ENCODE results near the gene PRPS1L1.

Gene PRPS1L1

GRCh38 chr7:17991866-17992648 is 35.6 kb downstream of the PRPS1L1 start:
- Mint-ChIP-seq H3K36me3 (ENCODE audit: low read depth) (no peaks in the 10 kb centered on the region), H3K27ac (no peak overlapping the region), H3K27me3 (no peaks in the 10 kb centered on the region), H3K4me1 (peaks cover 2% of the 10 kb centered on the region), H3K4me3 (no peak overlapping the region), H3K9me3 (no peaks in the 10 kb centered on the region)
- ATAC-seq = no peak
- DNase-seq = peak; percentile 40

GRCh38 chr7:17990761-17991160 is 36.9 kb downstream of the PRPS1L1 start:
- peaks cover 2% of the 10 kb centered on the region for H3K4me1 Mint-ChIP-seq
- H3K36me3 Mint-ChIP-seq (ENCODE audit: low read depth) = no peaks in the 10 kb centered on the region

GRCh38 chr7:17989546-17989945 is 38.1 kb downstream of the PRPS1L1 start:
- Mint-ChIP-seq H3K4me3 (no peak overlapping the region), H3K27ac (no peak overlapping the region), H3K9me3 (no peaks in the 10 kb centered on the region), H3K4me1 (peaks cover 2% of the 10 kb centered on the region), H3K36me3 (ENCODE audit: low read depth) (no peaks in the 10 kb centered on the region), H3K27me3 (no peaks in the 10 kb centered on the region)
- DNase-seq (no peak), ATAC-seq (no peak)

More at GRCh38 chr7:17990761-17991160, 36.9 kb downstream of the PRPS1L1 start:
- Mint-ChIP-seq H3K27ac (no peak overlapping the region), H3K4me3 (no peak overlapping the region), H3K27me3 (no peaks in the 10 kb centered on the region), H3K9me3 (no peaks in the 10 kb centered on the region)
- ATAC-seq (no peak), DNase-seq (no peak)

GRCh38 chr7:17988858-17989257 is 38.8 kb downstream of the PRPS1L1 start:
- Mint-ChIP-seq H3K27ac (no peak overlapping the region), H3K36me3 (ENCODE audit: low read depth) (no peaks in the 10 kb centered on the region), H3K27me3 (no peaks in the 10 kb centered on the region), H3K4me1 (no peaks in the 10 kb centered on the region), H3K4me3 (no peak overlapping the region), H3K9me3 (no peaks in the 10 kb centered on the region)
- ATAC-seq = no peak
- no peak for DNase-seq

- no peak overlapping the region for H3K4me3 Mint-ChIP-seq
- H3K36me3 Mint-ChIP-seq (ENCODE audit: low read depth) = no peaks in the 10 kb centered on the region
- H3K9me3 Mint-ChIP-seq = no peaks in the 10 kb centered on the region
- peaks cover under 1% of the 10 kb centered on the region for H3K4me1 Mint-ChIP-seq
- ATAC-seq (no peak), DNase-seq (no peak)
- no peak overlapping the region for H3K27ac Mint-ChIP-seq
- no peaks in the 10 kb centered on the region for H3K27me3 Mint-ChIP-seq
These were observed 39.5 kb downstream of the PRPS1L1 start for GRCh38 chr7:17988141-17988540.

GRCh38 chr7:17986851-17987250 is 40.8 kb downstream of the PRPS1L1 start:
- no peaks in the 10 kb centered on the region for H3K36me3 Mint-ChIP-seq (ENCODE audit: low read depth)

GRCh38 chr7:17985473-17986239 is 42.0 kb downstream of the PRPS1L1 start:
- no peaks in the 10 kb centered on the region for H3K27me3 Mint-ChIP-seq

More at GRCh38 chr7:17986851-17987250, 40.8 kb downstream of the PRPS1L1 start:
- no peak overlapping the region for H3K27ac Mint-ChIP-seq
- peaks cover 2% of the 10 kb centered on the region for H3K4me1 Mint-ChIP-seq
- no peak for ATAC-seq
- H3K27me3 Mint-ChIP-seq = no peaks in the 10 kb centered on the region
- no peak overlapping the region for H3K4me3 Mint-ChIP-seq
- H3K9me3 Mint-ChIP-seq = no peaks in the 10 kb centered on the region
- no peak for DNase-seq

GRCh38 chr7:17984288-17984687 is 43.4 kb downstream of the PRPS1L1 start:
- H3K36me3 Mint-ChIP-seq (ENCODE audit: low read depth) = no peaks in the 10 kb centered on the region
- no peak for DNase-seq
- H3K9me3 Mint-ChIP-seq = no peaks in the 10 kb centered on the region
- H3K4me3 Mint-ChIP-seq = no peak overlapping the region
- H3K4me1 Mint-ChIP-seq = peaks cover 2% of the 10 kb centered on the region
- H3K27me3 Mint-ChIP-seq = no peaks in the 10 kb centered on the region
- H3K27ac Mint-ChIP-seq = no peak overlapping the region
- ATAC-seq = no peak

More at GRCh38 chr7:17985473-17986239, 42.0 kb downstream of the PRPS1L1 start:
- no peak overlapping the region for H3K4me3 Mint-ChIP-seq
- H3K4me1 Mint-ChIP-seq = peaks cover 2% of the 10 kb centered on the region
- no peaks in the 10 kb centered on the region for H3K9me3 Mint-ChIP-seq
- no peaks in the 10 kb centered on the region for H3K36me3 Mint-ChIP-seq (ENCODE audit: low read depth)
- no peak overlapping the region for H3K27ac Mint-ChIP-seq
- ATAC-seq (no peak), DNase-seq (no peak)

GRCh38 chr7:17983221-17984062 is 44.2 kb downstream of the PRPS1L1 start:
- no peak overlapping the region for H3K27ac Mint-ChIP-seq
- H3K4me3 Mint-ChIP-seq = no peak overlapping the region
- ATAC-seq (no peak), DNase-seq (no peak)
- H3K36me3 Mint-ChIP-seq (ENCODE audit: low read depth) = no peaks in the 10 kb centered on the region
- H3K4me1 Mint-ChIP-seq = peaks cover 2% of the 10 kb centered on the region
- H3K27me3 Mint-ChIP-seq = no peaks in the 10 kb centered on the region
- no peaks in the 10 kb centered on the region for H3K9me3 Mint-ChIP-seq

- no peak for DNase-seq
- Mint-ChIP-seq H3K9me3 (no peaks in the 10 kb centered on the region), H3K4me3 (no peak overlapping the region), H3K4me1 (no peaks in the 10 kb centered on the region), H3K27ac (no peak overlapping the region), H3K36me3 (ENCODE audit: low read depth) (no peaks in the 10 kb centered on the region), H3K27me3 (no peaks in the 10 kb centered on the region)
- no peak for ATAC-seq
These were observed 50.7 kb downstream of the PRPS1L1 start for GRCh38 chr7:17976952-17977351.

All from activated naive CD8-positive, alpha-beta T cell treated with anti-CD3 and anti-CD28 coated beads, Interleukin-2, amount 50 U/mL, for 24 hours (primary cell).